PFSK-1 (cell line): ENCODE measurements around the gene SLC13A5.

Experiments used
- FOXP2 ChIP-seq: optimal IDR thresholded peaks from 2 replicates; pipeline ENCODE3; 2011; ENCODE audit warnings: borderline replicate concordance, control low read depth, inconsistent platforms; ENCODE audit not compliant: insufficient read depth; ENCODE audit errors: extremely low read length, extremely low read depth
- POLR2AphosphoS5 ChIP-seq: IDR thresholded peaks from 2 replicates; pipeline ENCODE4 v1.6.1; 2012; ENCODE audit warnings: low read depth, mild to moderate bottlenecking, control low read depth, low read length, moderate library complexity
- SIN3A ChIP-seq: IDR thresholded peaks from 2 replicates; pipeline ENCODE4 v1.6.1; 2012; ENCODE audit warnings: mild to moderate bottlenecking, low read length, moderate library complexity, borderline replicate concordance; ENCODE audit not compliant: insufficient read depth
- TAF1 ChIP-seq: IDR thresholded peaks from 2 replicates; pipeline ENCODE4 v1.6.1; 2012; ENCODE audit warnings: low read length, control low read depth, borderline replicate concordance; ENCODE audit not compliant: insufficient read depth
- TF ChIP-seq, protein P1 (sequence below), 2 experiments: IDR thresholded peaks; 2 replicates each; pipeline versions ENCODE4 v1.6.1 to v1.8.0; 2011 to 2012; ENCODE audit warnings: low read depth in 2 of 2, low read length in 2 of 2, control low read depth in 1 of 2, inconsistent platforms in 1 of 2, mild to moderate bottlenecking in 1 of 2, moderate library complexity in 1 of 2; ENCODE audit not compliant: insufficient read depth in 1 of 2

The SLC13A5 gene

GRCh38 chr17:6684881-6685767 is 28.0 kb downstream of the SLC13A5 start:
- no peak for TF ChIP-seq SIN3A
- no peak for TF ChIP-seq POLR2AphosphoS5
- TF ChIP-seq, protein P1, sequence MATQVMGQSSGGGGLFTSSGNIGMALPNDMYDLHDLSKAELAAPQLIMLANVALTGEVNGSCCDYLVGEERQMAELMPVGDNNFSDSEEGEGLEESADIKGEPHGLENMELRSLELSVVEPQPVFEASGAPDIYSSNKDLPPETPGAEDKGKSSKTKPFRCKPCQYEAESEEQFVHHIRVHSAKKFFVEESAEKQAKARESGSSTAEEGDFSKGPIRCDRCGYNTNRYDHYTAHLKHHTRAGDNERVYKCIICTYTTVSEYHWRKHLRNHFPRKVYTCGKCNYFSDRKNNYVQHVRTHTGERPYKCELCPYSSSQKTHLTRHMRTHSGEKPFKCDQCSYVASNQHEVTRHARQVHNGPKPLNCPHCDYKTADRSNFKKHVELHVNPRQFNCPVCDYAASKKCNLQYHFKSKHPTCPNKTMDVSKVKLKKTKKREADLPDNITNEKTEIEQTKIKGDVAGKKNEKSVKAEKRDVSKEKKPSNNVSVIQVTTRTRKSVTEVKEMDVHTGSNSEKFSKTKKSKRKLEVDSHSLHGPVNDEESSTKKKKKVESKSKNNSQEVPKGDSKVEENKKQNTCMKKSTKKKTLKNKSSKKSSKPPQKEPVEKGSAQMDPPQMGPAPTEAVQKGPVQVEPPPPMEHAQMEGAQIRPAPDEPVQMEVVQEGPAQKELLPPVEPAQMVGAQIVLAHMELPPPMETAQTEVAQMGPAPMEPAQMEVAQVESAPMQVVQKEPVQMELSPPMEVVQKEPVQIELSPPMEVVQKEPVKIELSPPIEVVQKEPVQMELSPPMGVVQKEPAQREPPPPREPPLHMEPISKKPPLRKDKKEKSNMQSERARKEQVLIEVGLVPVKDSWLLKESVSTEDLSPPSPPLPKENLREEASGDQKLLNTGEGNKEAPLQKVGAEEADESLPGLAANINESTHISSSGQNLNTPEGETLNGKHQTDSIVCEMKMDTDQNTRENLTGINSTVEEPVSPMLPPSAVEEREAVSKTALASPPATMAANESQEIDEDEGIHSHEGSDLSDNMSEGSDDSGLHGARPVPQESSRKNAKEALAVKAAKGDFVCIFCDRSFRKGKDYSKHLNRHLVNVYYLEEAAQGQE (IDR thresholded peaks at IDR 0.05; ENCODE audit: insufficient read depth in 1 of 2, low read depth in 2 of 2, low read length in 2 of 2): no peak
- no peak for TF ChIP-seq FOXP2
- no peak for TF ChIP-seq TAF1

DNA sequence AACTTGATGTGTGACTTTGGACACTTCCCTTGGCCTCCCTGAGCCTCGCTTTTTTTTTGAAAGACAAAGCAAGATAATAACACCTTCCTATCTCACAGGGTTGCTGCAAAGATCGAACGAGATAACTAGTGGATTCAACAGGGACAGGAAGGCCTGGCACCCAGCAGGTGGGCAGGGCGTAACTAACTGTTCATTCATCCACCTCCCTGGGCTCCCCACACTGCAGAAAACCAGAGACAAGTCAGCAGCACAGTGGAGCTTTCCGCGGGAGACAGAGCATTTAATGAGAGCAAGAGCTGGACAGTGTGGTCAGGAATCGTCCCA is 28.7 kb downstream of the SLC13A5 start:
- no peak for TF ChIP-seq FOXP2
- TF ChIP-seq, protein P1 (IDR thresholded peaks at IDR 0.05; ENCODE audit: insufficient read depth in 1 of 2, low read depth in 2 of 2, low read length in 2 of 2): no peak
- no peak for TF ChIP-seq TAF1
- TF ChIP-seq SIN3A: no peak
- TF ChIP-seq POLR2AphosphoS5: no peak

DNA sequence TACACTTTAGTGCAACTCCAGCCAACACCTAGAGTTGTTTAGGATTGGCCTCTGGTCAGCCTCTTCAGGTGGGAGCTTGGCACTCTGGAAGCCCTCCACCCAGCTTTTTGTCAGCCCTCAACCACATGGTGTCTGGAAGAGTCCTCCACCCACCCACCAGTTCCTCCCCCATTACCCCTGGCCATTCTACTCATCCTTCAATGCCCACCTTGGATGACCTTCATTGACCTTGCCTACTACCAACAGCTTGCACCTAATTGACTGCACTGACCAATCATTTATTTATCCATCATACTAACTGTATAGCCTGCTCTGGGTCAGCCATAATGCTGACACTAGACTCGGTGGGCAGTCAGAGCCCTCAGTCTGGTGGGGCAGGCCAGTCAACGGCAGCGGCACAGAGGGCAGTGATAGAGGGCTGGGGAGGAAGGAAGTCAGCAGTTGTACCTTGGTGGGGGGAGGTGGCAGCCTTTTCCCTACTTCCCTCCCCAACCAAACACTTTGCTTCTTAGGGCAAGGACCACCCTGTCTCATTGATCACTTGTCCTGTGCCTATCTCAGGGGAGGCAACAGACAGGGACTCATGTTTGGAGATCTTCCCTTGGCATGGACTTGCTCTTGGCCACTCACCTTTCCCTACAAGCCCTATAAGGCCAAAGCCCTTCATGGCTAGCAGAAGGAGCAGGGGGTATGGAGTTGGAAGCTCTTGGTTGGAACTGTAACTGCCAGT is 29.3 kb downstream of the SLC13A5 start:
- TF ChIP-seq POLR2AphosphoS5 (no peak), TAF1 (no peak), FOXP2 (no peak), SIN3A (no peak)
- TF ChIP-seq, protein P1 (IDR thresholded peaks at IDR 0.05; ENCODE audit: insufficient read depth in 1 of 2, low read depth in 2 of 2, low read length in 2 of 2): no peak

DNA sequence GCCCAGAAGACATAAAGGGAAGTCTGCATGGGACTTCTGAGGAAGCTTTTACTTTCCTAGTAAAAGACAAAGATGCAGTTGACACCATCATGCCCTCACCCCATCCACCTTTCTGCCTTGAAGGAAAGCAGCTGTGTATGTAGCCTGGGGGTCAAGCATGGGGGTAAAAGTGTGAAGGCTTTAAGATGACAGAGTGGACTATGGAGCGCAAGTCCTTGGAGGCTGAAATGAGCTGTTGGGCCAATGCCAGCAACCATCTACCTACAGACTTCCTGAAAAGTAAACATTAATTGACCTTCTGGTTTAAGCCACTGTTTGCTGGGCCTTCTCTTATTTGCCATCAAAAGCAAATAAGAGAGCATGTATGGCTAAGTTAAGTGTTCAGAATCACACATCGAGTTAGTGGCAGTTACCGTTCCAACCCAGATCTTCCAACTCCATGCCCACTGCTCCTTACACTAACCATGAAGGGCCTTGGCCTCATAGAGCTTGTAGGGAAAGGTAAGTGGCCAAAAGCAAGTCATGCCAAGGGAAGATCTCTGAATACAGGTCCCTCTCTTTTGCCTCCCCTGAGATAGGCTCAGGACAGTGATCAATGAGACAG is 30.0 kb downstream of the SLC13A5 start:
- TF ChIP-seq TAF1 (no peak), SIN3A (no peak)

DNA sequence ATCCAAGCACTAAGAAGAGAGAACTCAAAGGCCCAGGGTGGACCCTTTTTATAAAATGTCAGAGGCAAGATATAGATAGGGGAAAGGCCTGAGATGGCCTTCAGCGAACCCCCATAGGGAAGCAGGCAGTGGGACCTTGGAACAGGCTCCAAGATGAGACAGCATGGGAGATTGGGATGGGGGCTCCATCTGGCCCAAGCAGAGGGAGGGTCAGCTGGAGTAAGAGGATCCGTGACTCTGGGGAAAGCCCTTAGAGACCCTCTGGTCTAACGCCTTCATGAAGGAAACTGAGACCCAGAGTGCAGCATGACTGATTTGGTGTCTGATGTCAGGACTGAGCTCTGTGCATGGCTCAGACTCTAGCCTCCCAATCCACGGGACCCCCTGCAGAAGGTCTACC is 30.8 kb downstream of the SLC13A5 start:
- no peak for TF ChIP-seq FOXP2
- TF ChIP-seq SIN3A: no peak
- no peak for TF ChIP-seq TAF1
- TF ChIP-seq, protein P1 (IDR thresholded peaks at IDR 0.05; ENCODE audit: insufficient read depth in 1 of 2, low read depth in 2 of 2, low read length in 2 of 2): no peak
- TF ChIP-seq POLR2AphosphoS5: no peak
